ENCODE measurements around the gene TMTC2.

Gene TMTC2

GRCh38 chr12:83015390-83016217 lies 328.9 kb downstream of the TMTC2 start:
- no peak for DNase-seq (ENCODE audit: low read depth)

- DNase-seq (ENCODE audit: low read depth) = no peak
These were observed 329.6 kb downstream of the TMTC2 start for GRCh38 chr12:83016218-83016835.

GRCh38 chr12:83016991-83017390 lies 330.3 kb downstream of the TMTC2 start:
- DNase-seq (ENCODE audit: low read depth) = no peak

GRCh38 chr12:83018088-83018487 lies 331.4 kb downstream of the TMTC2 start:
- no peak for DNase-seq (ENCODE audit: low read depth)

GRCh38 chr12:83027021-83027723 lies 340.5 kb downstream of the TMTC2 start:
- no peak for DNase-seq (ENCODE audit: low read depth)

- no peak for DNase-seq (ENCODE audit: low read depth)
These were observed 344.5 kb downstream of the TMTC2 start for GRCh38 chr12:83031196-83031595.

GRCh38 chr12:83036847-83037246 lies 350.1 kb downstream of the TMTC2 start:
- no peak for DNase-seq (ENCODE audit: low read depth)

GRCh38 chr12:83039413-83039812 lies 352.7 kb downstream of the TMTC2 start:
- DNase-seq (ENCODE audit: low read depth) = no peak

- DNase-seq (ENCODE audit: low read depth) = no peak
These were observed 353.6 kb downstream of the TMTC2 start for GRCh38 chr12:83040339-83040738.

- DNase-seq (ENCODE audit: low read depth) = no peak
These were observed 354.3 kb downstream of the TMTC2 start for GRCh38 chr12:83040991-83041390.

GRCh38 chr12:83042441-83043200 lies 355.9 kb downstream of the TMTC2 start:
- no peak for DNase-seq (ENCODE audit: low read depth)

- no peak for DNase-seq (ENCODE audit: low read depth)
These were observed 358.0 kb downstream of the TMTC2 start for GRCh38 chr12:83044736-83045135.

GRCh38 chr12:83046019-83046418 lies 359.3 kb downstream of the TMTC2 start:
- DNase-seq (ENCODE audit: low read depth) = no peak

- DNase-seq (ENCODE audit: low read depth) = no peak
These were observed 362.6 kb downstream of the TMTC2 start for GRCh38 chr12:83049306-83049705.

GRCh38 chr12:83052890-83053541 lies 366.3 kb downstream of the TMTC2 start:
- no peak for DNase-seq (ENCODE audit: low read depth)

GRCh38 chr12:83057436-83057835 lies 370.7 kb downstream of the TMTC2 start:
- DNase-seq (ENCODE audit: low read depth) = no peak

- no peak for DNase-seq (ENCODE audit: low read depth)
These were observed 372.4 kb downstream of the TMTC2 start for GRCh38 chr12:83059107-83059506.

- DNase-seq (ENCODE audit: low read depth) = no peak
These were observed 378.9 kb downstream of the TMTC2 start for GRCh38 chr12:83065562-83065961.

- DNase-seq (ENCODE audit: low read depth) = no peak
These were observed 381.3 kb downstream of the TMTC2 start for GRCh38 chr12:83067981-83068380.

- no peak for DNase-seq (ENCODE audit: low read depth)
These were observed 387.7 kb downstream of the TMTC2 start for GRCh38 chr12:83074358-83074894.

- DNase-seq (ENCODE audit: low read depth) = no peak
These were observed 388.8 kb downstream of the TMTC2 start for GRCh38 chr12:83075471-83075870.
